ENCODE data around the gene PEX3.

The PEX3 gene

DNA sequence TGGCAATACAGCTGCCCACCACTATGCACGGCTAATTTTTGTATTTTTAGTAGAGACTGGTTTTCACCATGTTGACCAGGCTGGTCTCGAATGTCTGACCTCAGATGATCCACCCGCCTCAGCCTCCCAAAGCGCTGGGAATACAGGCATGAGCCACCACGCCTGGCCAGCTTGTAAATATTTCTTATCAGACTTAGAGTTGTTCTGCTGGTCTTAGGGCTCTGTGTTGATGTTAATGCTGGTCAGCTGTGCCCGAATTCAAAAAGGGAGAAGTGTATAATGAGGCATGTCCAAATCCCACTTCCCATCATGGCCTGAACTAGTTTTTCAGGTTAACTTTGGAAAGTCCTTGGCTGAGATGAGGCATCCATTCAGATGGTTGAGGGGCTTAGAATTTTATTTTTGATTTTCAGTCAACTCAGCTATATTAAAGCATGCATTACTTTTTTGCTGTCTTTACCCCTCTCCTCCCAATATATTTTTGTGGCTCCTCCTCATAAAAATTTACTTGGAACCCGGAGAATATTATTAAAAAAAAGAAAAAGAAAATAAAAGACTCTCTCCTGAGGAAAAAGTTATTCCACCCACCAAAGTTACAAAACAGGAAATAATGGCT lies 47.8 kb upstream of the PEX3 start:
- Histone ChIP-seq H2AFZ (ENCODE audit: low read depth, low read length) (no peak overlapping the region), H3K9me3 (ENCODE audit: insufficient read depth, low read length, severe bottlenecking) (no peaks in the 10 kb centered on the region), H3K4me2 (ENCODE audit: insufficient read depth, low read length) (no peak overlapping the region), H3K27me3 (ENCODE audit: insufficient read depth, low read length, poor library complexity) (no peaks in the 10 kb centered on the region), H3K4me1 (ENCODE audit: insufficient read depth, low read length) (peaks cover 13% of the 10 kb centered on the region), H4K20me1 (ENCODE audit: insufficient read depth, low read length) (no peaks in the 10 kb centered on the region), H3K9ac (ENCODE audit: low read depth, low read length) (no peak overlapping the region), H3K79me2 (ENCODE audit: insufficient read depth, low read length) (no peaks in the 10 kb centered on the region), H3K27ac (ENCODE audit: low read length) (no peak overlapping the region), H3K36me3 (ENCODE audit: insufficient read depth, low read length) (no peaks in the 10 kb centered on the region), H3K4me3 (ENCODE audit: low read depth in 1 of 2, low read length in 2 of 2) (no peak overlapping the region)
- TF ChIP-seq, protein P1, sequence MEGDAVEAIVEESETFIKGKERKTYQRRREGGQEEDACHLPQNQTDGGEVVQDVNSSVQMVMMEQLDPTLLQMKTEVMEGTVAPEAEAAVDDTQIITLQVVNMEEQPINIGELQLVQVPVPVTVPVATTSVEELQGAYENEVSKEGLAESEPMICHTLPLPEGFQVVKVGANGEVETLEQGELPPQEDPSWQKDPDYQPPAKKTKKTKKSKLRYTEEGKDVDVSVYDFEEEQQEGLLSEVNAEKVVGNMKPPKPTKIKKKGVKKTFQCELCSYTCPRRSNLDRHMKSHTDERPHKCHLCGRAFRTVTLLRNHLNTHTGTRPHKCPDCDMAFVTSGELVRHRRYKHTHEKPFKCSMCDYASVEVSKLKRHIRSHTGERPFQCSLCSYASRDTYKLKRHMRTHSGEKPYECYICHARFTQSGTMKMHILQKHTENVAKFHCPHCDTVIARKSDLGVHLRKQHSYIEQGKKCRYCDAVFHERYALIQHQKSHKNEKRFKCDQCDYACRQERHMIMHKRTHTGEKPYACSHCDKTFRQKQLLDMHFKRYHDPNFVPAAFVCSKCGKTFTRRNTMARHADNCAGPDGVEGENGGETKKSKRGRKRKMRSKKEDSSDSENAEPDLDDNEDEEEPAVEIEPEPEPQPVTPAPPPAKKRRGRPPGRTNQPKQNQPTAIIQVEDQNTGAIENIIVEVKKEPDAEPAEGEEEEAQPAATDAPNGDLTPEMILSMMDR (IDR thresholded peaks at IDR 0.05; ENCODE audit: borderline replicate concordance, extremely low read depth, low read length, poor library complexity, severe bottlenecking) = no peak
- TF ChIP-seq EZH2 (IDR thresholded peaks at IDR 0.05; ENCODE audit: borderline replicate concordance, low read depth, low read length, severe bottlenecking) = no peak
- ATAC-seq (ENCODE audit: insufficient read depth, low read depth) = no peak
- DNase-seq = no peak

DNA sequence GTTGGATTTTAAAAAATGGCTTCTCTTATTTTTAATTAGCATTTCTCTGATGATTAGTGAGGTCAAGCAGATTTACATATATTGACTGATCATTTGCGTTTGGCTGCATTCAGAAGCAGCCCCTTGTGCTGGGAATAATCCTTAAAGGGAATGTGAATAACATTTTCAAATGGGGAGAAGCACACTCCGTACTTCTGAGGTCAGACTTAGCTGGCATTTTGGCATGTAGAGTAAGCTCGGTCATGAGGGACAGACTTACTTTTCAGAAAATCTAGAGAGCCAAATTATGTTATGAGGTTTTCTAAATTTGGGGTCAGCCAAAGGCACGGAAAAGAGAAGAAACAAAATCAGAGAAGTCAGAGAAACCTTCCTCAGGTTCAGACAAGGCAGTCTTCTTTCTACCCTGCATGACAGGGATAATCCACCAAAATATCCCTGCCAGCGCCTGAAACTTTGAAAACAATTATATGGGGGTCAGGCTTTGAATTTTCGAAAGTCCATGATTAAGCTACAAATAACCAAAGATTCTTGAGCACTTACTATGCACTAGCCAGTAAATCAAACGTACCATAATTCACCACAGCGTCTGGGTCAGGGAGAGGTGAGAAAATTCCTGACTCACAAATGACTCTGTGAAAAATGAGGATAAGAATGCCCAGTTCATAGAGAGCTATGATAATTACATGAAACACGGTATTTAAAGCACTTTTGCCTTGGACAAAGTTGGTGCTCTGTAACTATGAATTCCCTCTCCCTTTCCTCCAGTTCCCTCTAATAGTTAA lies 45.0 kb upstream of the PEX3 start:
- H3K9me3 ChIP-seq (ENCODE audit: insufficient read depth, low read length, severe bottlenecking) = no peaks in the 10 kb centered on the region
- no peaks in the 10 kb centered on the region for H3K27me3 ChIP-seq (ENCODE audit: insufficient read depth, low read length, poor library complexity)
- no peak overlapping the region for H3K9ac ChIP-seq (ENCODE audit: low read depth, low read length)
- DNase-seq (no peak), ATAC-seq (ENCODE audit: insufficient read depth, low read depth) (no peak)
- no peak overlapping the region for H2AFZ ChIP-seq (ENCODE audit: low read depth, low read length)
- no peak overlapping the region for H3K4me2 ChIP-seq (ENCODE audit: insufficient read depth, low read length)
- H3K4me1 ChIP-seq (ENCODE audit: insufficient read depth, low read length) = peaks cover 8% of the 10 kb centered on the region
- TF ChIP-seq, protein P1 (IDR thresholded peaks at IDR 0.05; ENCODE audit: borderline replicate concordance, extremely low read depth, low read length, poor library complexity, severe bottlenecking) = no peak
- no peak for TF ChIP-seq EZH2 (IDR thresholded peaks at IDR 0.05; ENCODE audit: borderline replicate concordance, low read depth, low read length, severe bottlenecking)
- no peaks in the 10 kb centered on the region for H3K79me2 ChIP-seq (ENCODE audit: insufficient read depth, low read length)
- no peak overlapping the region for H3K4me3 ChIP-seq (ENCODE audit: low read depth in 1 of 2, low read length in 2 of 2)
- no peaks in the 10 kb centered on the region for H3K36me3 ChIP-seq (ENCODE audit: insufficient read depth, low read length)
- H4K20me1 ChIP-seq (ENCODE audit: insufficient read depth, low read length) = no peaks in the 10 kb centered on the region
- H3K27ac ChIP-seq (ENCODE audit: low read length) = no peak overlapping the region

DNA sequence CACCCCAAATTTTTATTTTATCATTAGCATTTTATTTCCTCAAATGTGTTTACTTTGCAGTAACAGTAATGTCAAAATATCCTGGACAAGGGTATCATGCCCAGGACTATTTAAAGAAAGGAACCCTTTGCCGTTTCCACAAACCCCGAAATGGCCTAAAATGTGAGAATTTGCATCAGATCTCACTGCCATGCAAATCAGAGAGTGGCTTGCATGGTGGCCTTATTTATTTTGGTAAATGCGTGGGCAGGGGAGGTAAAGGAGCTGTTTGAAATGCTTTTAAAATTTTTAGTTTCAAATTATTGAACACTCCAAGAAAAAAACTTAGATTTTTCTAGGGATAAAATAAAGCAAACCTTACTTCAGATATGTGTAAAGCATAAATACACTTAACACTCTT lies 43.9 kb upstream of the PEX3 start:
- TF ChIP-seq, protein P1 (IDR thresholded peaks at IDR 0.05; ENCODE audit: borderline replicate concordance, extremely low read depth, low read length, poor library complexity, severe bottlenecking) = no peak
- TF ChIP-seq EZH2 (IDR thresholded peaks at IDR 0.05; ENCODE audit: borderline replicate concordance, low read depth, low read length, severe bottlenecking) = no peak
- Histone ChIP-seq H3K36me3 (ENCODE audit: insufficient read depth, low read length) (no peaks in the 10 kb centered on the region), H3K4me3 (ENCODE audit: low read depth in 1 of 2, low read length in 2 of 2) (no peak overlapping the region), H3K27me3 (ENCODE audit: insufficient read depth, low read length, poor library complexity) (no peaks in the 10 kb centered on the region), H3K9me3 (ENCODE audit: insufficient read depth, low read length, severe bottlenecking) (no peaks in the 10 kb centered on the region), H3K27ac (ENCODE audit: low read length) (no peak overlapping the region), H4K20me1 (ENCODE audit: insufficient read depth, low read length) (no peaks in the 10 kb centered on the region), H3K4me2 (ENCODE audit: insufficient read depth, low read length) (no peak overlapping the region), H2AFZ (ENCODE audit: low read depth, low read length) (no peak overlapping the region), H3K4me1 (ENCODE audit: insufficient read depth, low read length) (no peaks in the 10 kb centered on the region), H3K9ac (ENCODE audit: low read depth, low read length) (no peak overlapping the region), H3K79me2 (ENCODE audit: insufficient read depth, low read length) (no peaks in the 10 kb centered on the region)
- DNase-seq = no peak
- ATAC-seq (ENCODE audit: insufficient read depth, low read depth) = no peak

Measured in DND-41 (cell line).